GM20431 (cell line): Measurements from ENCODE around the gene ATXN1L.
"Not testable (repeated sequence)": the region's sequence is repeated elsewhere in the genome, so short reads cannot be mapped to it uniquely, and the experiment has no call there.

Source experiments
- in situ Hi-C: fragments of 300-500 bp; cut with MseI, MboI; formaldehyde crosslinking; loops from one replicate; pipeline ENCODE4 v1.15.0; 2020; ENCODE audit warnings: low sequenced_read_pairs; ENCODE audit not compliant: unreplicated experiment

Gene ATXN1L

GRCh38 chr16:71889147-71889546 is 43.4 kb downstream of the ATXN1L start:
- in situ Hi-C loops = no loop called here

GRCh38 chr16:71893888-71894228 is 48.1 kb downstream of the ATXN1L start:
- in situ Hi-C loops = no loop called here

- in situ Hi-C loops = no loop called here
Measured at GRCh38 chr16:71894229-71894920, 48.6 kb downstream of the ATXN1L start.

DNA sequence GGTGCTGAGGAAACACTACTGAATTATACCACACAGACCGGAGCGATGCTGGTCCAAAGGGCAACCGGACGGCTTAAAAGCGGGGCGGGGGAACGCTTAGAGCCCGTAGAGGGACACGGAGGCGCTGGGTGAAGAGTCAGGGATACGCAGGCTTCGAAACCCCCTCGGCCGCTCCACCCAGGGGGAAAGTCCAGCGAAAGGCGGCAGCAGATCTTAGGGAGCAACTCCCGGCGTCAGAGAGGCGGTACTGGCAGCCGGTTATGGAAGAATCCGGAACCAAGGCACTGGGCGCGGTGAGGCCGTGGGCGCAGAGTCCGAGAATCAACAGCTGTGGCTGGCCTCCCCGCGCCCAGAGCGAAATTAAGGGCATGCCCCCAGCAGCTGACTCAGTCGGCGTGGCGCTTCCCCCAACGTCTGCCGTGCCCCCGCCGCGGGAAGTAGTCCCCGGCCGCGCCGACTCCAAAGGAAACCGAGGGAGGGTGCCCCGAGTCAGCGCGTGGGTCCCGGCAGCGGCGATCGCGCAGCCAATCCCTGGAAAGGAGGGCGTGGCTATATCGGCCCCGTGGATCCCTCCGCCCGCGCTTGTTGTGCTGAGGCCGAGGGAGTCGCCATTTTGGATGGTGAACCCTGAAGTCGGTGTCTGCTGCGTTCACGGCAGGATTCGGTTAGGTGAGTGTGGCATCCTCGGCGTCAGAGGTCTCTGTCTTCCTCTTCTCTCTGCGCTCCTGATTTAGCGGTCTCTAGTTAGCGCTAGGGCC is 49.3 kb downstream of the ATXN1L start, which contains the start of gene IST1:
TSS of gene IST1 (plus strand) at position 611 of the 758 bp plus-strand sequence. CDS start 20,110 bp downstream, outside the sequence.
- in situ Hi-C loops = no loop called here

GRCh38 chr16:71895679-71896365 is 50.0 kb downstream of the ATXN1L start:
- in situ Hi-C loops = no loop called here

GRCh38 chr16:71896764-71897368 is 51.1 kb downstream of the ATXN1L start:
- in situ Hi-C loops = no loop called here

DNA sequence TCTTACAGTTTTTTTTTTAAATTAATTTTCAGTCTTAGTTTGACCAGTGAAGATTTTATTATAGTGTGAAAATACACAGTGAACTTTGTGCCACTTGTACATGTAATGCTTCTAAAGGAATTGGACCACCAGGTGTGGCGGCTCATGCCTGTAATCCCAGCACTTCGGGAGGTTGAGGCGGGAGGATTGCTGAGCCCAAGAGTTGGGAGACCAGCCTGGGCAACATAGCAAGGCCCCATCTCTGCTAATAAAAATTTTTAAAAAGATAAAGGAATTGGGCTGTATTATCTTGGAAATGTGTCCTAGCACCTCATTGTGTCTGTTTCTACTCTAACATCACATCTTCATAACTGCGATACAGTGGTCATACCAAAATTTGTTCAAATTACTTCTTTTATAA is 53.4 kb downstream of the ATXN1L start:
- in situ Hi-C loops = no loop called here

DNA sequence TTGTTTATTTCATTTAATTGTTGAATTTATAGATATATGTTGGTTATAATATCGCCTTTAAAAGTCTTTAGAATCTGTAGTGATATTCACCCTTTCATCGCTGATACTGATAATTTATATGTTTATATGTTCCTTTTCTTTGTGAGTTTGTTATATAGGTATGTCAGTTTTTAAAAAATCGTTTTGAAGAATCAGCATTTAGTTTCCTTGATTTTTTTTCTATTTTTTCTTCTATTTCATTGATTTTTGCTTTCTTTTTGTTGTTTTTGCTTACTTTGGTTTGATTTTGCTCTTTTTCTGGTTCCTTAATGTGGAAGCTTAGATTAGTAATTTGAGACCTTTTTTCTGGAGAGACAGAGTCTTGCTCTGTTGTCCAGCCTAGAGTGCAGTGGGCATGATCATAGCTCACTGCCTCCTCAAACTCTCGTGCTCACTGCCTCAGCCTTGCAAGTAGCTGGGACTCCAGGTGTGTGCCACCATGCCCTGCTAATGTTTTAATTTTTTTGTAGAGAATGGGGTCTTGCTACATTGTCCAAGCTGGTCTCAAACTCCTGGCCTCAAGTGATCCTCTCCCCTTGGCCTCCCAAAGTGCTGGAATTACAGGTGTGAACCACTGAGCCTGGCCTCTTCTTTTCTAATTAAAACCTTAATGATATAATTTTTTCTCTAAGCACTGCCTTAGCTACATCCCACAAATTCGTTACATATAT is 57.0 kb downstream of the ATXN1L start:
- in situ Hi-C loops = no loop called here

- in situ Hi-C loops = no loop called here
Measured at GRCh38 chr16:71903608-71904007, 57.8 kb downstream of the ATXN1L start.

- in situ Hi-C loops = no loop called here
Measured at GRCh38 chr16:71904239-71904638, 58.5 kb downstream of the ATXN1L start.

DNA sequence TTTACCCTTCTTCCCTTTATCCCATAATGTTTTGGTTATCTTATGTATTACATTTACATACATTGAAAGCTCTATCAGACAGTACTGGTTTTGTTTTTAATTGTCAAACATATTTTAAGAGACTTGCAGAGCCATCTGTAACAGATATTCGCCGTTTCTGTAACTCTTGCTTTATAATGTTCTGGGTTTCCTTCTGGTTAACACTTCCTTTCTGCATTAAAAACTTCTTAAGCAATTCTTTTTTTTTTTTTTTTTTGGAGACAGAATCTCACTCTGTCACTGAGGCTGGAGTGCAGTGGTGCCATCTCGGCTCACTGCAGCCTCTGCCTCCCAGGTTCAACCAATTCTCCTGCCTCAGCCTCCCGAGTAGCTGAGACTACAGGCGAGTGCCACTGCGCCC is 60.0 kb downstream of the ATXN1L start:
- in situ Hi-C loops = not testable (repeated sequence)
